ENCODE data around the gene ADGRB3. TPM values are rescaled to one million over a fixed set of nuclear protein-coding genes. Genes with fewer than 3 reads are reported as not detected.

The ADGRB3 gene
- total and polyA plus RNA-seq, 2 donors (not counting 1 experiment from before 2014, with no cell fraction given): not detected

- intact Hi-C loops (cut with micrococcal nuclease): no loop called here
- Histone ChIP-seq H4K20me1 (ENCODE audit: control insufficient read depth, insufficient read depth, low read length, poor library complexity, severe bottlenecking) (no peaks in the 10 kb centered on the region), H3K27me3 (replicated peaks in 1 of 4; ENCODE audit: control extremely low read depth in 1 of 4, control insufficient read depth in 3 of 4, insufficient read depth in 4 of 4, low read length in 3 of 4) (no peaks in the 10 kb centered on the region), H3K36me3 (replicated peaks in 1 of 2; ENCODE audit: control extremely low read depth in 1 of 2, control insufficient read depth in 1 of 2, extremely low read depth in 1 of 2, insufficient read depth in 2 of 2, low read length in 1 of 2) (no peaks in the 10 kb centered on the region), H2AFZ (ENCODE audit: insufficient read depth, low read depth, low read length, poor library complexity, severe bottlenecking) (no peak overlapping the region), H3K4me2 (replicated peaks; ENCODE audit: low read depth, low read length, poor library complexity, severe bottlenecking) (no peak overlapping the region), H3K4me3 (ENCODE audit: control extremely low read depth in 1 of 5, extremely low read depth in 1 of 5, insufficient read depth in 1 of 5, low read depth in 2 of 5, low read length in 4 of 5) (no peak overlapping the region), H3K4me1 (ENCODE audit: control insufficient read depth in 2 of 2, insufficient read depth in 2 of 2, low read length in 2 of 2) (no peaks in the 10 kb centered on the region), H3K79me2 (ENCODE audit: control insufficient read depth, insufficient read depth, low read length) (no peaks in the 10 kb centered on the region), H3K9me3 (ENCODE audit: control extremely low read depth in 1 of 3, control insufficient read depth in 2 of 3, insufficient read depth in 1 of 3, low read length in 2 of 3) (no peaks in the 10 kb centered on the region), H3K27ac (ENCODE audit: low read length in 2 of 2) (no peak overlapping the region), H3K9ac (ENCODE audit: low read length) (no peak overlapping the region)
- no peak for TF ChIP-seq EZH2 (IDR thresholded peaks at IDR 0.05; ENCODE audit: borderline replicate concordance, insufficient read depth, low read depth, low read length, poor library complexity, severe bottlenecking)
- no peak for TF ChIP-seq CTCF (IDR thresholded peaks at IDR 0.05)
- H3K4me1 Mint-ChIP-seq: no peaks in the 10 kb centered on the region
- no peaks in the 10 kb centered on the region for H3K27me3 Mint-ChIP-seq
- no CpG with 5 or more reads among the region's 1 CpG for WGBS (ENCODE audit: insufficient coverage)
- no peak for DNase-seq
- H3K4me3 Mint-ChIP-seq: no peak overlapping the region
- ATAC-seq (ENCODE audit: low read depth): no peak
- H3K27ac Mint-ChIP-seq: no peak overlapping the region
- CTCF ChIA-PET: no interaction called here
- POLR2A ChIA-PET: no interaction called here
- no peaks in the 10 kb centered on the region for H3K9me3 Mint-ChIP-seq (ENCODE audit: insufficient read depth)
These were observed 238.2 kb downstream of the ADGRB3 start for GRCh38 chr6:68873236-68873635.

GRCh38 chr6:68874747-68875146, 239.7 kb downstream of the ADGRB3 start:
- ChIA-PET CTCF (no interaction called here), POLR2A (no interaction called here)
- no peak for TF ChIP-seq CTCF (IDR thresholded peaks at IDR 0.05)
- no peak for TF ChIP-seq EZH2 (IDR thresholded peaks at IDR 0.05; ENCODE audit: borderline replicate concordance, insufficient read depth, low read depth, low read length, poor library complexity, severe bottlenecking)
- Histone ChIP-seq H3K4me1 (ENCODE audit: control insufficient read depth in 2 of 2, insufficient read depth in 2 of 2, low read length in 2 of 2) (no peaks in the 10 kb centered on the region), H3K9ac (ENCODE audit: low read length) (no peak overlapping the region), H3K27me3 (replicated peaks in 1 of 4; ENCODE audit: control extremely low read depth in 1 of 4, control insufficient read depth in 3 of 4, insufficient read depth in 4 of 4, low read length in 3 of 4) (no peaks in the 10 kb centered on the region), H3K4me3 (ENCODE audit: control extremely low read depth in 1 of 5, extremely low read depth in 1 of 5, insufficient read depth in 1 of 5, low read depth in 2 of 5, low read length in 4 of 5) (no peak overlapping the region), H3K4me2 (replicated peaks; ENCODE audit: low read depth, low read length, poor library complexity, severe bottlenecking) (no peak overlapping the region), H3K27ac (ENCODE audit: low read length in 2 of 2) (no peak overlapping the region), H4K20me1 (ENCODE audit: control insufficient read depth, insufficient read depth, low read length, poor library complexity, severe bottlenecking) (no peaks in the 10 kb centered on the region), H3K36me3 (replicated peaks in 1 of 2; ENCODE audit: control extremely low read depth in 1 of 2, control insufficient read depth in 1 of 2, extremely low read depth in 1 of 2, insufficient read depth in 2 of 2, low read length in 1 of 2) (no peaks in the 10 kb centered on the region), H2AFZ (ENCODE audit: insufficient read depth, low read depth, low read length, poor library complexity, severe bottlenecking) (no peak overlapping the region), H3K79me2 (ENCODE audit: control insufficient read depth, insufficient read depth, low read length) (no peaks in the 10 kb centered on the region), H3K9me3 (ENCODE audit: control extremely low read depth in 1 of 3, control insufficient read depth in 2 of 3, insufficient read depth in 1 of 3, low read length in 2 of 3) (no peaks in the 10 kb centered on the region)
- no peak overlapping the region for H3K4me3 Mint-ChIP-seq
- no peaks in the 10 kb centered on the region for H3K27me3 Mint-ChIP-seq
- ATAC-seq (ENCODE audit: low read depth): no peak
- H3K9me3 Mint-ChIP-seq (ENCODE audit: insufficient read depth): no peaks in the 10 kb centered on the region
- H3K27ac Mint-ChIP-seq: no peak overlapping the region
- no peaks in the 10 kb centered on the region for H3K4me1 Mint-ChIP-seq
- WGBS (ENCODE audit: insufficient coverage): no CpG with 5 or more reads among the region's 1 CpG
- DNase-seq: no peak
- intact Hi-C loops (cut with micrococcal nuclease): loop anchor here (5.0 kb wide), 1 partner anchor 1233 kb away; no protein-coding TSS in a partner anchor
